ENCODE measurements around the gene SYDE2.

Gene SYDE2

GRCh38 chr1:85225624-85226380, 25.0 kb upstream of the SYDE2 start:
- DNase-seq (ENCODE audit: low read depth), result no peak
- no peak for TF ChIP-seq CTCF (IDR thresholded peaks at IDR 0.05; ENCODE audit: control insufficient read depth, insufficient read depth, low read depth, low read length, missing control alignments)
- H3K4me3 ChIP-seq (ENCODE audit: control insufficient read depth, low read depth, low read length), result no peak overlapping the region

GRCh38 chr1:85224734-85225623, 24.2 kb upstream of the SYDE2 start:
- no peak for TF ChIP-seq CTCF (IDR thresholded peaks at IDR 0.05; ENCODE audit: control insufficient read depth, insufficient read depth, low read depth, low read length, missing control alignments)
- no peak overlapping the region for H3K4me3 ChIP-seq (ENCODE audit: control insufficient read depth, low read depth, low read length)
- no peak for DNase-seq (ENCODE audit: low read depth)

GRCh38 chr1:85224295-85224694, 23.5 kb upstream of the SYDE2 start:
- no peak overlapping the region for H3K4me3 ChIP-seq (ENCODE audit: control insufficient read depth, low read depth, low read length)
- no peak for DNase-seq (ENCODE audit: low read depth)
- no peak for TF ChIP-seq CTCF (IDR thresholded peaks at IDR 0.05; ENCODE audit: control insufficient read depth, insufficient read depth, low read depth, low read length, missing control alignments)

GRCh38 chr1:85223334-85223733, 22.5 kb upstream of the SYDE2 start:
- H3K4me3 ChIP-seq (ENCODE audit: control insufficient read depth, low read depth, low read length), result no peak overlapping the region
- no peak for DNase-seq (ENCODE audit: low read depth)
- no peak for TF ChIP-seq CTCF (IDR thresholded peaks at IDR 0.05; ENCODE audit: control insufficient read depth, insufficient read depth, low read depth, low read length, missing control alignments)

- no peak for TF ChIP-seq CTCF (IDR thresholded peaks at IDR 0.05; ENCODE audit: control insufficient read depth, insufficient read depth, low read depth, low read length, missing control alignments)
- no peak overlapping the region for H3K4me3 ChIP-seq (ENCODE audit: control insufficient read depth, low read depth, low read length)
- DNase-seq (ENCODE audit: low read depth), result no peak
These were observed 20.0 kb upstream of the SYDE2 start for GRCh38 chr1:85220756-85221201.

GRCh38 chr1:85219853-85220610, 19.2 kb upstream of the SYDE2 start:
- TF ChIP-seq CTCF (IDR thresholded peaks at IDR 0.05; ENCODE audit: control insufficient read depth, insufficient read depth, low read depth, low read length, missing control alignments), result no peak
- no peak for DNase-seq (ENCODE audit: low read depth)
- no peak overlapping the region for H3K4me3 ChIP-seq (ENCODE audit: control insufficient read depth, low read depth, low read length)
